Pons (tissue), 1 donor: Measurements from ENCODE around the gene S100A16.
"Not testable (repeated sequence)": the region's sequence is repeated elsewhere in the genome, so short reads cannot be mapped to it uniquely, and the experiment has no call there.

ENCODE experiments used
- DNase-seq: peaks from one replicate; pipeline ENCODE4 v3.0.0-alpha.2; 2016; ENCODE audit warnings: low spot score

S100A16 gene

GRCh38 chr1:153612755-153613331, at the start of gene S100A16:
Gene S100A16, minus strand, starts transcription at chr1:153613137. Its CDS starts 4,986 bp downstream, at chr1:153608151.
- DNase-seq, result no peak

GRCh38 chr1:153662269-153662668, 49.3 kb upstream of the S100A16 start:
- no peak for DNase-seq

GRCh38 chr1:153661111-153661708, 48.3 kb upstream of the S100A16 start:
- DNase-seq, result no peak

DNA sequence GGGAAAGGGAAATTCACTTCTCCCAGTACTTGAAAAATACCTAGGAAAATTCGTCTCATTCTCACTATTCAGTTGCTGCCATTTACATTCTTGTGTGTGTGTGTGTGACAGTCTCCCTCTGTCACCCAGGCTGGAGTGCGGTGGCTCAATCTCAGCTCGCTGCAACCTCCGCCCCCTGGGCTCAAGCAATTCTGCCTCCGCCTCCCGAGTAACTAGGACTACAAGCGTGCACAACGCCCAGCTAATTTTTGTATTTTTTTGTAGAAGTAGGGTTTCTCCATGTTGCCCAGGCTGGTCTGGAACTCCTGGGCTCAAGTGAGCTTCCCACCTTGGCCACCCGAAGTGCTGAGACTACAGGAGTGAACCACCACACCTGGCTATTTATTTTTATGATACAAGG, 46.7 kb upstream of the S100A16 start:
- no peak for DNase-seq

DNA sequence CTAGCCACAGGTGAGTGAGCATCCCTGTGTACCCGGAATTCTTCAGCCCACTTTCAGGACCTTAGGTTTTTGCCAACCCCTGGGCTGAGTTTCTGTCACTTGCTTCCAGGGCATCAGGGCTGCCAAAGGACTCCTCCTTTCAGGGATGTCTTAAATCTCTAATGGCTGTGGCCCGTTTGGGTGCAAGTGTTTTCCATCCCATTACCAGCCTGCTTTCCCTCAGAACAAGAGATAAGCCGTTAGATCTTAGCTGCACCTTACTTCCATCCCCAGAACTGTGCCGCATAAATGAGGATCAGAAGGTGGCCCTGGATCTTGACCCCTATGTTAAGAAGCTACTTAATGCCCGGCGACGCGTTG, 46.2 kb upstream of the S100A16 start:
- DNase-seq, result no peak

DNA sequence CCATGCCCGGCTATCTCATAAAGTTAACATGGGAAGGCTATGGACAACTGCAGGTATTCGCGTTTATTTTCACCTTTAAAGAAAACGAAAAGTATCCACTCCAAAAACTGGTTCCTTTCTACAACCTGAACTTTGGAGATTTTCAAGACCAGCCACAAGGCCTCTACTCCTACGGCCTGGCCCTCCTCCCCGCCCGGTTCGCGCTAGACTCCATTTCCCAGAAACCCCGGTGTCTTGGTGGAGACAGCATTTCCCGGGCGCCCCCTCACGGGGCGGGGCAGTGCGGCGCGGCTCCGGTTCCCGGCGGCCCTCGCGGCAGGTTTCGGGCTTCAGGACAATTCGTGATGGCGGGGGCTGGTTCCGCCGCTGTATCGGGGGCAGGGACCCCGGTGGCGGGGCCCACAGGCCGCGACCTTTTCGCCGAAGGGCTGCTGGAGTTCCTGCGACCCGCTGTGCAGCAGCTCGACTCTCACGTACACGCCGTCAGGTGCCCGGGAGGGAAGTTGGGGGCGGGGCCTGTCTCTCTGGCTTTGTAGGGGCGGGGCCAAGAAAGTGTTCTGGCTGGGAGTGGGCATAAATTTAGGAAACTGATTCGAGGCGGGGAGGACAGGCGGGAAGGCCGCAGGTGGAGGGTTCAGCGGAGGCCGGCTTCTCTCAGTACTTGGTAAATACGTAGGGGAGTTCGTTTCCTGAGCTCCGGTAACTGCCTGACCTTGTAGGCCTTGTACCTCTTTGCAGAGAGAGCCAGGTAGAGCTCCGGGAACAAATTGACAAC, 45.6 kb upstream of the S100A16 start, which contains the start of gene SNAPIN:
Gene SNAPIN, plus strand, starts transcription at position 304 of the 775 bp plus-strand sequence. Its CDS starts 41 bp downstream, at position 345.
- DNase-seq, result peak; percentile 84

DNA sequence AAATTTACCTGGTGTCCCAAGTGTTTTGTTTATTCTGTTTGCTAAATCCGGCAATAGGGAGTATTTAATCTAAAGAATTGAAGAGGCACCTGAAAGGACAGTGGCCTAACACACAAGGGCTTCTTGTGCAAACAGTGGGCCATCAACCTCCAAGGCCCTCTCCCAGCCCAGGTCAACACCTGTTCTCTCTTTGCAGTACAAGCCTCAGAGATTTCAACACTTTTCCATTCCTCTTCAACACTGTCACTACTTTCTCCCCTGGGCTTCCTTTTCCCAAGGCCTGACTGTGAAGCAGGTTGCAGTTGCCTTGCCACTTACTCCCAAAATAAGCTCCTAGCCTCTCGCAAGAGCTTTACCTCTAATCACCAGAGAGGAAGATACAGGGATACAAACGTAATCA, 42.4 kb upstream of the S100A16 start:
- DNase-seq, result no peak

- DNase-seq, result no peak
These were observed 40.0 kb upstream of the S100A16 start for GRCh38 chr1:153652805-153653500.

DNA sequence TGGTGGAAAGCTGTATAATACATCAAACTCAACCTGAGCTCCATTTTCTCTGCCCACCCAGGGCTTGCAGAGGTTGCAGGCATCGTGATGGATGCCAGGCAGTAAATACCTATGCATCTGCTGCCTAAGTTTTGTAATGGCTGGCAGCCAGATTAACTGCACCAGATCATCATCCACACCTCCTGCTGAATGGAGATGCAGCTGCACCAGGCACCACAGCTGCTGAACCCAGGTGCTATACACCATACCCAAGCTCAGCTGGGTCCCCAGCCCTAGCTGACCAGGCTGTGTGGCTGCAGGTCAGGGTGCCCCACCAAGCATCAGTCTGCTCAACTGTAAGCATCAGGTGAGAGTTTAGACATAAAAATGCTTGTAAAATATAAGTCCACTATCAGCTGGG, 38.8 kb upstream of the S100A16 start:
- no peak for DNase-seq

DNA sequence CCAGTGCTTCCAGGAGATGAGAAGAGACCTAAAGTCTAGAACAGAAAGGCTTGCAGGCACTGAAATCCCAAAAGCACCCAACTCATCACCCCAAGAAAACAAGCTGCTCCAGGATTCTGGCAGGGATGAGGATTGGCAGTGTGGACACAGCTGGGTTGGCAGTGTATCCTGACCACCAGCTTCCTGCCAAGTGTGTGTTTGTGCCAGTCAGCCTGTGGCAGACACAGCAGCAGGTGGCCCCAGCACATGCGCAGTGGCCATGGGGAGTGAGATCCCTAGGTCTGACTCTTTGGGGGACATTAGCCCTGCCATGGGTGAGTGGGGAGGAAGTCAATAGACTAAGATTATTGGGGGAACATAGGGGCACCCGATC, 36.9 kb upstream of the S100A16 start:
- peak; percentile 90 for DNase-seq

DNA sequence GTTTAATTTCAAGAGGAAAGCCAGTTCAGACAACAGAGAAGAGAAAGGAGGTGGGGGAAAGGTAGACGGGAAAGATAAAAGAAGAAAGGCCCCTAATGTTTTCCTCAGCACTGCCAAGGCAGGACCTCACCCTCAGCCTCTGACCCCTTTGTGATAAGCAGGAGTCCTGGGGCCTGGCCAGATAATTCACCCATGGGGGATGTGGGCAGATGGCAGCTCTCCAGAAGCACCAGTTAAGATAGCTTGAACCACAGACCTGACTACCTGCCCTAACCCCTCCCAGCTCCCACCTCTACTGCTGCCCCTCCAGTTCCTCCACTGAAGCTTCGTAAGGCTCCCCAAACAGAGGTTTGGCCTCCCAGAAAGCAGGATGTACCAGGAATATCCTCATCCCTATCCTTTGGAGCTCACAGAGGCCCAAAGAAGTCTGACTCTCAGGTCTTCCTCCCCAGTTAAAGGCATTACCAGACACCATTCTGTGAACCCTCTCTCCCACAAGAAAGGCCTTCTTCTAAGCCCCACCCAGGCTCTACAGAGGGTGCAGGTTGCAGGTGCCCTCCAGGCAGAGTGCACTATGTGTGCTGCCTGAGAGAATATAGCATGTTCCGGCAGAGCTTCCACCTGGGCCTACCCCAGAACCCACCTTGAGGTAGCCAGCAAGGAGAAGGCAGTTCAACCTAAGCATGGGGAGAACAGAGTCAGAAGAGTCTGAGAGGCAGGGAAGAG, 36.4 kb upstream of the S100A16 start:
- DNase-seq, result no peak

GRCh38 chr1:153648000-153648643, 35.2 kb upstream of the S100A16 start:
- no peak for DNase-seq

DNA sequence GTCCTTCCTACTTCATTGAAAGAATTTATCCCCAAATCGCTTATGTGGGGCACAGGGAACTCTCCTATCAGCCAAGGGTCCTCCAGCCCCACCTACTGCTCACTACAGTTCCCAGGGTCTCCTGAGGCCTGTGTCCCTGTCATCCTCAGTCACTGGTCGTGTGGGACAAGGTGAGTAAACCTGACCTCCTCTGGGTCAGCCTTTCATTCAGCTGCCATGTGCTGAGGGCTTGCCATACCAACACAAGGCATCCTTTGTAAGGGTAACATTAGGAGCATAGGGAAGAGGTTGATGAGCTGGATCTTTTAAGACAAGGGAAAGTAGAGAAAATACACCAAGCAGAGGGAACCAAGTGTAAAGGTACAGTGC, 34.4 kb upstream of the S100A16 start:
- DNase-seq, result no peak

DNA sequence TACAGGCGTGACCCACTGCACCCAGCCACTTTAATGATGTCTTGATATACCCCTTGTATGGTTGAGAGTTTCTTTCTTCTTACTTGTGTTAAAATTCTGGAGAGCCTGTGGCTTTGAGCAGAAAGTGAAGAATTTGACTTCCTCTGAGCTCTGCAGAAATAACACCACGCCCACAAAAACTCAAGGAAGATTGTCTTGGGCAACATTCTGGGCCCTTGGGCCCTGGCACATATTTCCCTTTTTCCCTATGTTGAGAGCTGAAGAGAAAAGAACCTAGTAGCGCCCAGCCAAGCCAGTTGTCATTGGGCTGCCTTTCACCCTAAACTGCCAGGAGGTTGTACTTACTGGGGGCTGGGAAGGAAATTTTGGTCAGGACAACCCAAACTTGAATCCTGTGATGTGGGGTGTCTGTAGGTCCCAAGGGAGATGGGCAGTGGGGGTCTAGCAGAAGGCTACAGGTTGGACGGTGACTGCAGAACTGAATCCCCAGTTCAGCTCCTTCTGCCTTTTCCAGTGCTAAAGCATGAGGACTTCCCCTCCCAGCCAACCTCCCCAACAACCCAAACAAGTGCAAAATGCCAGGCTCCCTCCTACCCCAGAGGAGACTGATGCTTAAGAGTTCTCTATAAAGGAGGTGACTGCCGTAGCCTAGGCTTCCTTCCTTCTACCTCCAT, 33.9 kb upstream of the S100A16 start:
- peak; percentile 56 for DNase-seq

DNA sequence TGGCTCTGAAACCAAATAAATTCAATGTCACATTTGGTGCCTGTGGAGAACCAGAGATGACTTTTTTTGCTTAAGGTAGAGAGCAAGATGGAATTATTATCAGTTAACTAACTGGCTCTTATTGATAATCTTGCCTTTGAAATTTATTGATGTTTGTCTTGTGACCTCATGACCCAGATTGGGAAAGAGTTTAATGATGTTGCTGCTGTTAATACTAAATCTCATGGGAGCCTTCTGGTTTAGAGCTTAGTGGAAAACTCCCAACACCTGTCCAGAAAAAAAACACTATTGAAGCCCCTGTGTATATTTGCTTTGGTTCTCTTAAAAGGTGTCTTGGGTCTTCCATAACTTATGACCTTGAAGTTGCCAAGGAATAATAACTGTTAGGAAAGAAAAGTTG, 30.9 kb upstream of the S100A16 start:
- no peak for DNase-seq

GRCh38 chr1:153643100-153643499, 30.2 kb upstream of the S100A16 start:
- no peak for DNase-seq

- DNase-seq, result no peak
These were observed 29.2 kb upstream of the S100A16 start for GRCh38 chr1:153642161-153642560.

- DNase-seq, result no peak
These were observed 27.9 kb upstream of the S100A16 start for GRCh38 chr1:153640861-153641260.

DNA sequence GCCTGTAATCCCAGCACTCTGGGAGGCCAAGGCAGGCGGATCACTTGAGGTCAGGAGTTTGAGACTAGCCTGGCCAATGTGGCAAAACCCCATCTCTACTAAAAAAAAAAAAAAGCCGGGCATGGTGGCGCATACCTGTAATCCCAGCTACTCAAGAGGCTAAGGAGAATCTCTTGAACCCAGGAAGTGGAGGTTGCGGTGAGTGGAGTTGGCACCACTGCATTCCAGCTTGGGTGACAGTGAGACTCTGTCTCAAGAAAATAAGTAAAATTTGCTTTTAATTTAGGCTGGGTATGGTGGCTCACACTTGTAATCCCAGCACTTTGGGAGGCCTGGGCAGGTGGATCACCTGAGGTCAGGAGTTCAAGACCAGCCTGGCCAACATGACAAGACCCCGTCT, 27.3 kb upstream of the S100A16 start:
- not testable (repeated sequence) for DNase-seq

- no peak for DNase-seq
These were observed 26.3 kb upstream of the S100A16 start for GRCh38 chr1:153639280-153639679.

GRCh38 chr1:153638261-153638660, 25.3 kb upstream of the S100A16 start:
- no peak for DNase-seq
